HG02981 (cell line): Measurements from ENCODE around the gene ZNF267.
"Not testable (repeated sequence)": the region's sequence is repeated elsewhere in the genome, so short reads cannot be mapped to it uniquely, and the experiment has no call there.

Experiments used
- ATAC-seq: cut with Tn5 transposase; IDR thresholded peaks from one replicate; pipeline ENCODE4 v1.9.1; 2021; ENCODE audit warnings: mild to moderate bottlenecking, moderate library complexity; ENCODE audit not compliant: unreplicated experiment

The ZNF267 gene

GRCh38 chr16:31877876-31878642 lies 4.5 kb downstream of the ZNF267 start:
- ATAC-seq = no peak

DNA sequence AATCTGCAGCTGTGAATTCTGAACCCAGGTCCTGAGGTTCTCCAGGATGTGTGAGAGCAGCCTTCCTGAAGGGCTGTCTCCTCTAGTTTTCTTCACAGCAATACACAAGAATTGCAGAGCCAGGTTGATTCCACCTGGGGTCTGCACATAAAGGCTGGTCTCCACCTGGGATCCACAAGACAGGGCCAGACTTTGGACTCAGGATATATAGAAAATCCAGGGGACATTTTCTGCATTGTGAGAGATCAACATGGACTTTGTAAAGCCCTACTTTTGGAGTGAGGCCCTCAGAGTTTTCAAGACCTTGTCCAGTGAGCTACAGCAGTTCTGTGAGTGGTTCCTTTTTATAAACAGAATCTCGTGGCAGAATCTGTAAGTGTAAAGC lies 6.3 kb downstream of the ZNF267 start:
- ATAC-seq = no peak

DNA sequence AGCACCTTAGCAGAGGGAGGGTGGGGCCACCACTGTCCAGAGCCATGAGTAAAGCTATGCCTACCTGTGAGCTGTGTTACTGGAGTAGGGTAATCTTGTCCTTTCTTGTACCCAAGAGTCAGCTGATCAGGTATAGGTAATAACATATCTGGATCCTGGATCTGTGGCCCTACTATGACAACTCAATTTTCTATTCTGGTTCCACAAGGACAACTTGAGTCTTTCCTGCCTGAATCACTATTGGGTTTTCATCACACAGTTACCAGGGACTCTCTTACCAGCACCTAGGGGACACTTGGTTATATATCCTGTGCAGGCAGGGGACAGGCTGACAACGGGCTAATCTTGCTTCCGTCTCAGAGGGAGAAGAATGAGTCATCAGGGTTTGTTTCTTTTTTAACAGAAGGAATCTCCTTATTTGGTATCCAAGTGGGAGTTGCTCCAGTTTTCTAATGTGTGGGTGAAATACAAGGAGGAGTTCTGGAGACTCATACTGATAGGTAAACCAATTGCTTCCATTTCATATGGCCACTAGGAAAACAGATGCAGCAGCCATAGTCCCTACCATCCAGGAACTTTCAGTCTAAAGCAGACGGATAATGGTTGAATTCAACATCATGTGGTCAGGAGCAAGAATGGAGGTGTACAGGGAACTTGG lies 6.8 kb downstream of the ZNF267 start:
- peak; percentile 50 for ATAC-seq

GRCh38 chr16:31886227-31886626 lies 12.6 kb downstream of the ZNF267 start:
- no peak for ATAC-seq

DNA sequence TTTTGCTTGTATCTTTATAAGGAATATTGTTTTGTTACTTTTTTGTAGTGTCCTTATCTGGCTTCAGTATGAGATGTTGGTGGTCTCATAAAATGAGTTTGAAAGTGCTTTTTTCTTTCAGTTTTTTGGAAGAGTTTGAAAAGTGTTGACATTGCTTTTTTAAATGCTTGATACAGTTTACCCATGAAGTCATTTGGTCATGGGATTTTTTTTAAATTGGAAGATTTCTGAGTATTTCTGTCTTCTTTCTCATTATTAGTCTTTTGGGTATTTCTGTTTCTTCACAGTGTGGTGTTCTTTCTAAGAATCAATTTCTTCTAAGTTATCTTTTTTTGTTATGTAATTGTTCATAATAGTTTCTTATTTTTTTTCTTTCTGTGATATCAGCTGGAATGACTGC lies 15.1 kb downstream of the ZNF267 start:
- ATAC-seq = no peak

GRCh38 chr16:31892111-31892510 lies 18.5 kb downstream of the ZNF267 start:
- ATAC-seq = not testable (repeated sequence)

GRCh38 chr16:31893824-31894223 lies 20.2 kb downstream of the ZNF267 start:
- ATAC-seq = no peak

DNA sequence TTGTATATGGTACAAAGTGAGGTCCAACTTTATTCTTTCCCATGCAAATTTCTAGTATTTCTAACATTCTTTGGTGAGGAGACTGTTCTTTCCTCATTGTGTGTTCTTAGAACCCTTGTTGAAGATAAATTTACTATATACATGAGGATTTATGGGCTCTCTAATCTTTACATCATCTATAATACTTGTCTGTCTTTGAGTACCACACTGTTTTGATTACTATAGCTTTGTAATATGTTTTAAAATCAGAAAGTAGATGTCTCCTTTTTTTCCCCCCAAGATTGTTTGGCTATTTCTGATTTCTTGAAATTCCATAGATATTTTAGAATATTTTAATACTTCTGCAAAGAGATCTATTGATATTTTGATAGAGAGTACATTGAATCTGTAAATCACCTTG lies 23.7 kb downstream of the ZNF267 start:
- no peak for ATAC-seq

DNA sequence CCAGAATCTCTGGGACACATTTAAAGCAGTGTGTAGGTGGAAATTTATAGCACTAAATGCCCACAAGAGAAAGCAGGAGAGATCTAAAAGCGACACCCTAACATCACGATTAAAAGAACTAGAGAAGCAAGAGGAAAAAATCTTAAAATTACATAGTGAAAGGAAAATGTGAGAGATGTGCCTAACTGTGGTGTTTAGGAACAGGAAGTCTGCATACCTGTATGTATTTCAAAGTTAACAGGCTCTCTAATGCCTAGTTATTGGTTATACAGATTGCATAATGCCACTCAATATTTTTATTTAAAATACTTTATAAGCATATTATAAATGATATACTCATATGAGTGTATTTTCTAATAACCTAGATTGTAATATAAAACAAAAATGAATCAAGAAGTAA lies 25.9 kb downstream of the ZNF267 start:
- ATAC-seq = no peak

GRCh38 chr16:31904571-31904970 lies 31.0 kb downstream of the ZNF267 start:
- not testable (repeated sequence) for ATAC-seq

GRCh38 chr16:31913668-31914067 lies 40.1 kb downstream of the ZNF267 start:
- no peak for ATAC-seq

GRCh38 chr16:31916056-31916488 lies 42.5 kb downstream of the ZNF267 start:
- no peak for ATAC-seq

GRCh38 chr16:31920373-31920772 lies 46.8 kb downstream of the ZNF267 start:
- ATAC-seq = no peak

- ATAC-seq = not testable (repeated sequence)
Measured at GRCh38 chr16:31951806-31952205, 78.2 kb downstream of the ZNF267 start.

DNA sequence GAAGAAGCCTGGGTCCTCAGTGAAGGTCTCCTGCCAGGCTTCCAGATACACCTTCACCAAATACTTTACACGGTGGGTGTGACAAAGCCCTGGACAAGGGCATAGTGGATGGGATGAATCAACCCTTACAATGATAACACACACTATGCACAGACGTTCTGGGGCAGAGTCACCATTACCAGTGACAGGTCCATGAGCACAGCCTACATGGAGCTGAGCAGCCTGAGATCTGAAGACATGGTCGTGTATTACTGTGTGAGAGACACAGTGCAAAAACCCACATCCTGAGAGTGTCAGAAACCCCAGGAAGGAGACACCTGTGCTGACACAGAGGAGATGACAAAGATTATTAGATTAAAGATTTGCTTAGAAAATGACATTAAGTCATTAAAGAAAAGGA lies 78.6 kb downstream of the ZNF267 start:
- not testable (repeated sequence) for ATAC-seq

DNA sequence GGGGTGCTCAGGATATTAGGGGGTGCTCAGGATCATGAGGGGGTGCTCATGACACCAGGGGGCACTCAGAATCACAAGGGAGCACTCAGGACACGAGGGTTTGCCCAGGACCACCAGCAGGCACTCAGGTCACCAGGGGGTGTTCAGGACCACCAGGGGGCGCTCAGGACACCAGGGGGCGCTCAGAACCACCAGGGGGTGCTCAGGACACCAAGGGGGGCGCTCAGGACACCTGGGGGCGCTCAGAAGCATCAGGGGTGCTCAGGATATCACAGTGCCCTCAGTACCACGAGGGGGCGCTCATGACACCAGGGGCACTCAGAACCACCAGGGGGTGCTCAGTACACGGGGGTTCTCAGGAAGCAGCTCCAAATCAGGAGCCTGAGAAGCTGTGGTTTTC lies 82.6 kb downstream of the ZNF267 start:
- not testable (repeated sequence) for ATAC-seq

- ATAC-seq = not testable (repeated sequence)
Measured at GRCh38 chr16:31960186-31960910, 86.7 kb downstream of the ZNF267 start.
